Naive thymus-derived CD4-positive, alpha-beta T cell (primary cell): ENCODE measurements around the gene SLC66A2. TPM values are rescaled to one million over a fixed set of nuclear protein-coding genes. Genes with fewer than 3 reads are reported as not detected.
A peak's percentile ranks its signal among the peaks of the same experiment; 100 is the strongest.

Experiments
- ATAC-seq: fragments of 150-1000 bp; cut with Tn5 transposase; 2 replicates; pipeline ENCODE4 v1.10.0; 2021; ENCODE audit warnings: mild to moderate bottlenecking, moderate library complexity
- CTCF ChIA-PET: fragments of 350-600 bp; sonication (Branson Sonifier 250); formaldehyde crosslinking; loops from one replicate; lab custom pipeline; 2021; ENCODE audit warnings: antibody characterized with exemption; lab: Charles Lee
- POLR2A ChIA-PET: fragments of 350-600 bp; sonication (Branson Sonifier 250); formaldehyde crosslinking; loops from one replicate; lab custom pipeline; 2021; ENCODE audit warnings: antibody characterized with exemption, inconsistent platforms; lab: Charles Lee
- DNase-seq, 9 donors: peaks; one replicate each; pipeline versions ENCODE4 v3.0.0 to v3.0.0-alpha.2; 2020 to 2022; ENCODE audit warnings: mixed read lengths in 1 of 9
- H3K27ac ChIP-seq: one replicate; pipeline ENCODE4 v1.7.0; 2013; ENCODE audit warnings: mild to moderate bottlenecking, low read depth, low read length, moderate library complexity
- H3K27me3 ChIP-seq, 2 donors: one replicate each; pipeline ENCODE4 v1.7.0; 2013; ENCODE audit warnings: low read length in 2 of 2, mild to moderate bottlenecking in 2 of 2, moderate library complexity in 2 of 2; ENCODE audit not compliant: control insufficient read depth in 2 of 2, insufficient read depth in 2 of 2
- H3K36me3 ChIP-seq, 3 experiments: 1 replicate in 2 of 3; 2 replicates in 1 of 3; pipeline ENCODE4 v1.7.0; 2013; ENCODE audit warnings: low read length in 3 of 3, mild to moderate bottlenecking in 3 of 3, moderate library complexity in 1 of 3; ENCODE audit not compliant: insufficient read depth in 3 of 3, control insufficient read depth in 2 of 3
- H3K4me1 ChIP-seq, 2 donors: one replicate each; pipeline ENCODE4 v1.7.0; 2013; ENCODE audit warnings: low read length in 2 of 2, mild to moderate bottlenecking in 2 of 2, moderate library complexity in 1 of 2; ENCODE audit not compliant: control insufficient read depth in 2 of 2, insufficient read depth in 2 of 2
- H3K4me3 ChIP-seq: 2 replicates; pipeline ENCODE4 v1.7.0; 2013; ENCODE audit warnings: mild to moderate bottlenecking, low read length
- H3K9me3 ChIP-seq, 3 experiments: 1 replicate in 2 of 3; 2 replicates in 1 of 3; pipeline ENCODE4 v1.7.0; 2013; ENCODE audit warnings: low read length in 3 of 3; ENCODE audit not compliant: control insufficient read depth in 2 of 3
- H3K27ac Mint-ChIP-seq, 9 donors: one replicate each; pipeline ENCODE4 v1.8.0; 2020 to 2022; ENCODE audit warnings: mixed read lengths in 9 of 9, mild to moderate bottlenecking in 8 of 9, moderate library complexity in 5 of 9, inconsistent platforms in 2 of 9
- H3K27me3 Mint-ChIP-seq, 5 donors: one replicate each; pipeline ENCODE4 v1.8.0; 2021 to 2022; ENCODE audit warnings: mixed read lengths in 5 of 5, mild to moderate bottlenecking in 1 of 5
- H3K36me3 Mint-ChIP-seq, 5 donors: one replicate each; pipeline ENCODE4 v1.8.0; 2020 to 2022; ENCODE audit warnings: mixed read lengths in 5 of 5, mild to moderate bottlenecking in 3 of 5, inconsistent platforms in 1 of 5
- H3K4me1 Mint-ChIP-seq, 7 donors: one replicate each; pipeline ENCODE4 v1.8.0; 2020 to 2022; ENCODE audit warnings: mixed read lengths in 7 of 7, mild to moderate bottlenecking in 3 of 7, inconsistent platforms in 1 of 7
- H3K4me3 Mint-ChIP-seq, 10 donors: one replicate each; pipeline ENCODE4 v1.8.0; 2020 to 2022; ENCODE audit warnings: mild to moderate bottlenecking in 10 of 10, mixed read lengths in 10 of 10, moderate library complexity in 6 of 10, inconsistent platforms in 2 of 10
- H3K9me3 Mint-ChIP-seq, 11 donors: one replicate each; pipeline ENCODE4 v1.8.0; 2020 to 2022; ENCODE audit warnings: mixed read lengths in 11 of 11, mild to moderate bottlenecking in 4 of 11, inconsistent platforms in 1 of 11, moderate library complexity in 1 of 11
- intact Hi-C, 2 donors: fragments of 100-400 bp; cut with micrococcal nuclease; formaldehyde crosslinking; loops; one replicate each; pipeline ENCODE4 v1.15.1; 2023
- polyA plus RNA-seq, 2 donors: library from polyadenylated mRNA; unstranded; fragments of 300-500 nt; fragmentation: Illumina TruSeq; gene quantifications; one replicate each; pipeline ENCODE4 v1.2.3, GENCODE V29; 2021
- total RNA-seq, 6 experiments: library from RNA in 5 of 6; stranded (reverse) in 5 of 6; gene quantifications; 1 replicate in 5 of 6; 2 replicates in 1 of 6; pipeline ENCODE4 v1.2.3 and lab custom pipeline; 2021 to 2026

Gene SLC66A2
- total and polyA plus RNA-seq, 7 experiments from 2014 or later, result 14.9 to 106 (median 34.1) TPM

GRCh38 chr18:79901665-79902064, 49.8 kb downstream of the SLC66A2 start:
- no peak overlapping the region for H3K27ac ChIP-seq
- POLR2A ChIA-PET, result no interaction called here
- CTCF ChIA-PET, result no interaction called here
- peaks cover 0 to 6% (median 0%) of the 10 kb centered on the region in 3 experiments for H3K9me3 ChIP-seq
- intact Hi-C loops, result no loop called here
- peak overlapping the region in 2 of 9 donors; percentile 59 to 63 for H3K27ac Mint-ChIP-seq
- DNase-seq, result peak in 1 of 9 donors; percentile 15
- peaks cover 4 to 25% (median 13%) of the 10 kb centered on the region in 11 donors for H3K9me3 Mint-ChIP-seq
- H3K27me3 ChIP-seq, result no peaks in the 10 kb centered on the region
- H3K27me3 Mint-ChIP-seq, result no peaks in the 10 kb centered on the region
- H3K4me1 ChIP-seq, result no peaks in the 10 kb centered on the region
- no peak overlapping the region for H3K4me3 ChIP-seq
- H3K4me1 Mint-ChIP-seq, result peaks cover 0 to 8% (median 5%) of the 10 kb centered on the region in 7 donors
- no peak overlapping the region for H3K4me3 Mint-ChIP-seq
- no peak for ATAC-seq
- peaks cover 10 to 33% (median 22%) of the 10 kb centered on the region in 5 donors for H3K36me3 Mint-ChIP-seq
- H3K36me3 ChIP-seq, result peaks cover 0 to 20% (median 0%) of the 10 kb centered on the region in 3 experiments

- intact Hi-C loops, result no loop called here
- Mint-ChIP-seq H3K36me3 (peaks cover 6 to 28% (median 22%) of the 10 kb centered on the region in 5 donors), H3K27ac (no peak overlapping the region), H3K9me3 (peaks cover 4 to 31% (median 19%) of the 10 kb centered on the region in 11 donors), H3K27me3 (no peaks in the 10 kb centered on the region), H3K4me3 (no peak overlapping the region), H3K4me1 (peaks cover 0 to 7% (median 2%) of the 10 kb centered on the region in 7 donors)
- Histone ChIP-seq H3K27ac (no peak overlapping the region), H3K9me3 (peaks cover 0 to 11% (median 0%) of the 10 kb centered on the region in 3 experiments), H3K4me1 (no peaks in the 10 kb centered on the region), H3K27me3 (no peaks in the 10 kb centered on the region), H3K4me3 (no peak overlapping the region), H3K36me3 (peaks cover 0 to 20% (median 0%) of the 10 kb centered on the region in 3 experiments)
- ATAC-seq (peak; percentile 10), DNase-seq (peak in 1 of 9 donors; percentile 17)
- POLR2A ChIA-PET, result no interaction called here
- CTCF ChIA-PET, result no interaction called here
These were observed 50.6 kb downstream of the SLC66A2 start for GRCh38 chr18:79900610-79901570.

- H3K4me3 ChIP-seq, result no peak overlapping the region
- no peak overlapping the region for H3K4me3 Mint-ChIP-seq
- peaks cover 0 to 13% (median 0%) of the 10 kb centered on the region in 3 experiments for H3K9me3 ChIP-seq
- peaks cover 5 to 28% (median 23%) of the 10 kb centered on the region in 5 donors for H3K36me3 Mint-ChIP-seq
- POLR2A ChIA-PET, result no interaction called here
- DNase-seq (peak in 1 of 9 donors; percentile 17), ATAC-seq (no peak)
- no peak overlapping the region for H3K27ac ChIP-seq
- CTCF ChIA-PET, result no interaction called here
- intact Hi-C loops, result no loop called here
- no peaks in the 10 kb centered on the region for H3K27me3 Mint-ChIP-seq
- H3K9me3 Mint-ChIP-seq, result peaks cover 4 to 42% (median 28%) of the 10 kb centered on the region in 11 donors
- H3K4me1 ChIP-seq, result no peaks in the 10 kb centered on the region
- H3K27ac Mint-ChIP-seq, result no peak overlapping the region
- H3K27me3 ChIP-seq, result no peaks in the 10 kb centered on the region
- H3K4me1 Mint-ChIP-seq, result peaks cover 0 to 7% (median 0%) of the 10 kb centered on the region in 7 donors
- H3K36me3 ChIP-seq, result peaks cover 0 to 20% (median 0%) of the 10 kb centered on the region in 3 experiments
These were observed 51.6 kb downstream of the SLC66A2 start for GRCh38 chr18:79899609-79900445.

DNA sequence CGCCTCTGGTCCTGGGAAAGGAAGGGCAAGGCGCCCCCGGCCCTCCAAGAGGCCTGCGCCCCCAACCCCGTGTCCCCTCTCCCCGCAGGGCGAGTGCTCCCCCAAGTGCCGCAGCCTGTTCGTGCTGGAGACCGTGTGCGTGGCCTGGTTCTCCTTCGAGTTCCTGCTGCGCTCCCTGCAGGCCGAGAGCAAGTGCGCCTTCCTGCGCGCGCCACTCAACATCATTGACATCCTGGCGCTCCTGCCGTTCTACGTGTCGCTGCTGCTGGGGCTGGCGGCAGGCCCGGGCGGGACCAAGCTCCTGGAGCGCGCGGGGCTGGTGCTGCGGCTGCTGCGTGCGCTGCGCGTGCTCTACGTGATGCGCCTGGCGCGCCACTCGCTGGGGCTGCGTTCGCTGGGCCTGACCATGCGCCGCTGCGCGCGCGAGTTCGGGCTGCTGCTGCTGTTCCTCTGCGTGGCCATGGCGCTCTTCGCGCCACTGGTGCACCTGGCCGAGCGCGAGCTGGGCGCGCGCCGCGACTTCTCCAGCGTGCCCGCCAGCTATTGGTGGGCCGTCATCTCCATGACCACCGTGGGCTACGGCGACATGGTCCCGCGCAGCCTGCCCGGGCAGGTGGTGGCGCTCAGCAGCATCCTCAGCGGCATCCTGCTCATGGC, 52.4 kb downstream of the SLC66A2 start:
- intact Hi-C loops, result no loop called here
- H3K36me3 ChIP-seq, result peaks cover 0 to 18% (median 0%) of the 10 kb centered on the region in 3 experiments
- ATAC-seq, result no peak
- H3K27me3 Mint-ChIP-seq, result no peaks in the 10 kb centered on the region
- no peaks in the 10 kb centered on the region for H3K27me3 ChIP-seq
- peaks cover 5 to 29% (median 23%) of the 10 kb centered on the region in 5 donors for H3K36me3 Mint-ChIP-seq
- H3K4me3 ChIP-seq, result no peak overlapping the region
- peak in 1 of 9 donors; percentile 18 for DNase-seq
- peaks cover 0 to 7% (median 0%) of the 10 kb centered on the region in 7 donors for H3K4me1 Mint-ChIP-seq
- no peak overlapping the region for H3K27ac Mint-ChIP-seq
- POLR2A ChIA-PET, result no interaction called here
- no peaks in the 10 kb centered on the region for H3K4me1 ChIP-seq
- H3K9me3 Mint-ChIP-seq, result peaks cover 7 to 48% (median 31%) of the 10 kb centered on the region in 11 donors
- CTCF ChIA-PET, result no interaction called here
- H3K27ac ChIP-seq, result no peak overlapping the region
- H3K4me3 Mint-ChIP-seq, result no peak overlapping the region
- peaks cover 0 to 15% (median 0%) of the 10 kb centered on the region in 3 experiments for H3K9me3 ChIP-seq

DNA sequence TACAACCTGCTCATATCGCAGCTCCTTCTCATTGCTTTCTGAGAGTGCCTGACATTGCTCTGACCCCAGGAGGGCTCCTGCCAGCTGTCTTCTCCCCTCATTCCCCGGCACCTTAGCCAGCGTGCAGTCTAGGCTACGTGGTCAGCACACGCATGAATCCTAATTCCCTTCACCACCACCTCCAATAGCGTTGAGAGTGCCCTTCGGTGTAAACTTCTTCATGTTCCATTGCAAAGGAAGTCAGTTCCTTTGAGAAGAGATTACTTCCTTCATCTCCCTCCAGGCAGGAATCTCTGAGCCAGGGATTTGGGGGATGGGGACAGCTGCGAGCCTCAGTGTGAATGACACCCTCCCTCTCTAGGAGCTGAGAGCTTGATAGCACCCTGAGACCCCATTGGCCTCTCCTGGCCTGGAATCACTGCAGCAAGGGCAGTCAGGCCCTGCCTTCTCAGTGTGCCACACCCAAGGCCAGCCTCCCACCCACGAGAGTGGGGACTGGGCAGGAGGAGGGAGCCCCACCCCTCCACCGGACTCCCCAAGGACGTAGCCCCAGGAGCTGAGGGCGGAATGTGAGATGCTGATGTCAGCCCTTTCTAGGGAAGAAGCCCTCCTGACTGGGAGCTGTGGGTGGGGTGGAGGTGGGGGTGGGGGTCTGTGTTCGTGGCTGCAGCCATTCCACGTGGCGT, 53.4 kb downstream of the SLC66A2 start:
- intact Hi-C loops, result no loop called here
- H3K9me3 Mint-ChIP-seq, result peaks cover 17 to 58% (median 41%) of the 10 kb centered on the region in 11 donors
- no peak for ATAC-seq
- Histone ChIP-seq H3K27ac (no peak overlapping the region), H3K4me3 (no peak overlapping the region), H3K9me3 (peaks cover 0 to 20% (median 0%) of the 10 kb centered on the region in 3 experiments), H3K36me3 (peaks cover 0 to 8% (median 0%) of the 10 kb centered on the region in 3 experiments), H3K4me1 (no peaks in the 10 kb centered on the region), H3K27me3 (no peaks in the 10 kb centered on the region)
- peaks cover 5 to 36% (median 19%) of the 10 kb centered on the region in 5 donors for H3K36me3 Mint-ChIP-seq
- H3K4me3 Mint-ChIP-seq, result no peak overlapping the region
- H3K4me1 Mint-ChIP-seq, result peaks cover 0 to 7% (median 0%) of the 10 kb centered on the region in 7 donors
- ChIA-PET POLR2A (no interaction called here), CTCF (no interaction called here)
- H3K27me3 Mint-ChIP-seq, result no peaks in the 10 kb centered on the region
- DNase-seq, result peak in 1 of 9 donors; percentile 8
- no peak overlapping the region for H3K27ac Mint-ChIP-seq
